HPDE6-E6E7 (cell line): Measurements from ENCODE around the gene PHF2.

ENCODE experiments used
- DNase-seq: peaks from one replicate; pipeline ENCODE4 v3.0.0; 2011; ENCODE audit warnings: missing footprints; ENCODE audit errors: extremely low spot score

PHF2 gene

DNA sequence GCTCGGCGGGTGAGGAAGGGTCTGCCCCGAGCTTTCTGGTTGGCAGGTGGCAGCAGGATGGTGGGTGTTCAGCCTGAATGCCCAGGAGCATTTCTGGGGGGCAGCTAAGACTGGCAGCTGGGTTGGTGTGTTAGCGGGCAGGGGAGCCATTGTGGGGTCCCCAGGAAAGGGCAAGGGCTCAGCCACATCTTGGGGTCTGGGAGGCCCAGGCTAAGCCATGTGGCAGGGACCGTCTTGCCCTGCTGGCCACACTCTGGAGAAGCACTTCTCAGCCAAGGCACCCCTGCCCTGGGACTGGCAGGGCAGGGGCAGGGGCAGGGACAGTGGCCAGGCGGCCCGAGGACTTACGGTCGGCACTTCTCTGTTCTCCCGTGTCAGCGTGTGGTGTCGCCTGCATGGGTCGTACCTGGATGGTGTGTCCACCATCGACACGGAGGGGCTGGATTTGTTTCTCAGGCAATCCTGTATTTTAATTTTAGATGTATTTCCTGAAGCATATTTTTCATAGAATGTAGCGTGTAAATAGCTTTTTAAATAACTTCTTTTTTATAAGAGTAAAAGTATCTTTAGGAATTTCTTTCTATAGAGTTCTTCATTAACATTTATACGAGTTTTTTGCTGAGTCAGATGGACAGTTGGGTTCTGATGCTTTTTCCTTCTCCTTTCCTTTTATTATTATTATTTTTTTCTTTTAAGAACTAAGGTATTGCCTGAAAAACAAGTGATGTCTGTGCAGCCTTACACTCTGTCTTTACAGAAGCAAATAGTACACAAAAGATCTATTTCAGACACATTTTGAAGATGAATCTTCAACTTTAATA, 102.0 kb downstream of the PHF2 start:
- no peak for DNase-seq

- DNase-seq = no peak
These were observed 103.4 kb downstream of the PHF2 start for GRCh38 chr9:93679536-93680442.

DNA sequence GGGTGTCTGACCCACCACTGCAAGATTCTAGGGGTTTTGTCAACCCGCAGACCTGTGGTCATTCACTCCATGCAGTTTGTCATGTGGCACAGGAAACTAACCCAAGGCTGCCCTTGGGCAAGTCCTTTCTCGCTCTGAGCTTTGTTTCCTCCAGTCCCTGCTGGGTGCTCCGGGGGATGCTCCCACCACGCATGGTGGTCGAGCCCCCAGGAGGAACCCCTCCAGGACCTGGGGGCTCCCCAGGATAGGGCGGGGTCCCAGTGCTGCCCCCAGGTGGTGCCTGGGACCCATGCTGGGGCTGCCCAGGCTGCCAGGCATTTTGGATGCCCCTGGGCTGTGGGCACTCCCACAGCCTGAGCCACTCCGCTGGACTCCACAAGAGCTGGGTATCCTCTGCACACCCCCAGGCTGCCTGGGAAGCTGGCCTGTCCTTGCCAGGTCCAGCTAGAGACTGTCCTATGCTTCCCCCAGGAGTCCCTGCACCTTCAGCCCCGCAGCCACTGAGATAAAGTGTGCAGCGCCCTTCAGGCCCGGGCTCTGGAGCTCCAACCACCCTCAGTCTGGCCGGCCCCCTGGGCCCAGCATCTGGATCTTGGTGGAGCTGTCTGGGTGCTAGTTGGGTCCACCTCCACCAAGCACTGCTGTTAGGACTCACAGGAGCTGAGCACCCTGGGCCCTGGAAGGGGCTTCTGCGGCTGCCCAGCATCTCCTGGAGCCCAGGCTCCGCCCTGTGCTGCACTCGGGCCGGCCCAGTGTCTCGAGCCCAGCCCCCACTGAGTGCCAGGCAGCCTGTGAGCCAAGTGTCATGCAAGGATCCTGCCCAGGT, 104.3 kb downstream of the PHF2 start:
- no peak for DNase-seq

- no peak for DNase-seq
These were observed 105.1 kb downstream of the PHF2 start for GRCh38 chr9:93681269-93682154.

GRCh38 chr9:93682155-93682968, 106.0 kb downstream of the PHF2 start:
- DNase-seq = peak; percentile 41

DNA sequence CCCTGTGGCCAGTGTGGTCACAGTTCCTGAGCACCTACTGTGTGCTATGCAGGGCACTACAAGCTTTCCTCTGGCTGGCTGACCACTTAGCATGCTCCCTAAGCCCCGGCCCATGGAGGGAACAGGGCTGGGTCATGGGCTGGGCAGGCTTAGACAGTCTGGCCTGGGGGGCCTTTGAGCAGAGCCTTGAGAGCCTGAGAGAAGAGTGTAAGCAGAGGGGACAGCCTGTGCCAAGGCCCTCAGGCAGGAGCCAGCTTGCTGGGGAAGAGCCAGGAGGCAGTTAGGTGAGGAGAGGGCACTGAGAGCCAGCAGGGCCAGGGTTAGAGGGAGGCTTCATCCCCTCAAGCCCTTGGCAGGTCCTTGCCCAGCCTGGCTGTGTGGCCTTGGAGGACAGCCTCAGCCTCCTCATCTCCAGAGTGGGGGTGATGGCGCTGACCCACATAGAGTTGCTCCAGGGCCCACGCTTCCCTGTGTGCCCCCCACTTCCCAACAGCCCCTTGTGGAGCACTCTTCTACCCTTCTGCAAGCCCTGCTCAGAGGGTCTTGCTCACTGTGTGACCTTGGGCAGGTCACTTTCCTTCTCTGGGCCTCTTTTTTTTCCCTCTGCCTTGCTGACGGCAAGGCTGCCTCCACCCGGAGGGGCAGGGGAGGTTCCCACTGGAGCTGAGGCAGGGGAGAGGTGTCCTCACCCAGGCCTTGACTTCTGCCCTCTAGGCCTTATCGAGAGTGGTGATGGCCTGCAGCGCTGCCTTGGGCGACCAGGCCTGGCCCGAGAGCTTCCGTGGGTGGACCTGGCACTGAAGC, 107.1 kb downstream of the PHF2 start:
- DNase-seq = no peak

DNA sequence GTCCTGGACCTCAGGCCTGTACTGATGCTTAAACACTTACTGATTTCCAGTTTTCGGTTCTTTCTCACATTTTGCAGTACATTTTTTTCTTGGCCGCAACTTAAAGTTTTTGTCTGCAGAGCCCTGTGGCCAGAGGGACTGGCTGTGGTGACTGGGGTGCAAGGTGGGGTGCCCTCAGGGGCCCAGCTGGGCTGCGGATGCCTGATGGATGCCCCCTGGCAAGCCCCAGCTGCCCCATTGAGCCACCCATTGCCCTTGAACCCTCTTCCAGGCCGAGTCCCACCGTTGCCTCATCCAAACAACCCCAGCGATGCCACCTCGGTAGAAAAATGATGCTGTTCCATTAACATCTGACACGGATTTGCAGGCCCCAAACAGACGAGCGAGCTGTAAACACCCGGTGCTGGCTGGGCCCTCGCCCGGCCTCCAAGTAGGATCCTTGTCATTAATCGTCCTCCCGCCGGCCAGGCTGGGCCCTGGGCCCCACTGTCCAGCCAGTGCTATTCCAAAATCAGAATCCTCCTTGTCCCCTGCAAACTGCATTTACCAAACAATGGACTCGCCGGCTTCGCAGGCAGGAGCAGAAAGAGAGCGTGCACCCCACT, 107.9 kb downstream of the PHF2 start:
- no peak for DNase-seq

- DNase-seq = no peak
These were observed 108.6 kb downstream of the PHF2 start for GRCh38 chr9:93684806-93685543.

DNA sequence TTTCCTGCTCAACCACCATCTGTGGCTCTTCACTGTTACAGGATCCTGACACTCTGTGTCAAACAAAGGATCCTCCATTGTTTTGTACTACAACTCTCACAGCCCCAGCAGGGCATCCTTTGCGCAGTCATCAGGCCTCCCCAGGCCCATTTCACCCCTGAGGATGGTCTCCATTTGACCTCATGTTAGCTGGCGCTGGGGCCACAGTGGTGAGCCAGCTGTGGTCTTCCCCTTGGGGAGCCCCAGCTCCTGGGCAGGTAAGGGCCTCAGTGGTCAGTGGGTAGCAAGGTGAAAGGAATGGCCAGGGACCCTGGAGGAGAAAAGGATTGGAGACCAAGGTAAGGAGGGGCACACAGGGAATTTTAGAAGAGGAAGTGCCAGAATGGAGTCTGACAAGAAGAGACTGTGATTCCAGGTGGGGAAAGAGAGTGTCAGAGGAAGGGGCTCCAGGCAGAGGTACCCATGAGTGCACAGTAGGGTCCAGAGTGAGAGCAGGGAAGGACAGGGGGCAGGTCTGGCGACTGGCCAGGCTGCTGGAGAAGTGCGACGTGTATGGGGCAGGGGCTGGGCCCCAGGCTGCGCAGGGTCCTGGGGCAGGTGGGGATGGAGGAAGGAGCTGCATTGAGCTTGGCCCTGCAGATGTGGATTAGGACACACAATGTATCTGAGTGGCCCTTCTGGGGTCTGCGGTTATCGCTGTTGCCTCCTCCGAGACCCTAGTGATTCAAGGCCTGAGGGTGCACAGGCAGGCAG, 109.9 kb downstream of the PHF2 start:
- no peak for DNase-seq

DNA sequence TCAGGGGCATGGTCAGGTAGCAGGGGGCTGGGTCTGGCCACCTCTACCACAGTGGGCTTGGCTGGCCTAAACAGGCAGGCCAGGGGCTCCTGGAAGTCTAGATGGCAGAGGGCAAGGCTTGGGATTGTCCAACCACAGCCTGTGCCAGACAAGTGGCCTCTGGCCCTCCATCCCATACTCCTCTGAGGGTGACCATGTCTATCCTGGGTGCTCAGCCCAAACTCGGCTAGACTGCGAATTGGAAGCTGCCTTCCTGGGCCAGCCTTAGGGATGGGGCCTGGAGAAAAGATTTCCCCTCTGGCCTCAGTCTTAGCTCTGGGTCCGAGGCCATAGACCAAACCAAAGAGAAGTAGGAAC, 110.5 kb downstream of the PHF2 start:
- DNase-seq = no peak

- no peak for DNase-seq
These were observed 114.2 kb downstream of the PHF2 start for GRCh38 chr9:93690618-93691017.

DNA sequence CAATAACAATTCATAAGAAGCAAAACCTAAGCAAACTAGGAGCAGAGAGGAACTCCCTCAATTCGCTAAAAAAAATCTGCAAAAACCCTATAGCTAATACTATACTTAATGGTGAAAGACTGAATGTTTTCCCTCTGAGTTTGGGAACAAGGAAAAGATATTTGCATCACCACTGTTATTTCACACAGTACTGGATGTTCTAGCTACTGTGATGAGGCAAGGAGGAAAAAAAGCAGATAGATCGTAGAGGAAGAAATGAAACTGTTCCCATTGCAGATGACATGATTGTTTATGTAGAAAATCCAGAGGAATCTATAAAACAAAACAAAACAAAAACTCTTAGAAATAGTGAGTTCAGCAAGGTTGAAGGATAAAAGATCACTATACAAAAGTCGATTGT, 116.7 kb downstream of the PHF2 start:
- DNase-seq = no peak

DNA sequence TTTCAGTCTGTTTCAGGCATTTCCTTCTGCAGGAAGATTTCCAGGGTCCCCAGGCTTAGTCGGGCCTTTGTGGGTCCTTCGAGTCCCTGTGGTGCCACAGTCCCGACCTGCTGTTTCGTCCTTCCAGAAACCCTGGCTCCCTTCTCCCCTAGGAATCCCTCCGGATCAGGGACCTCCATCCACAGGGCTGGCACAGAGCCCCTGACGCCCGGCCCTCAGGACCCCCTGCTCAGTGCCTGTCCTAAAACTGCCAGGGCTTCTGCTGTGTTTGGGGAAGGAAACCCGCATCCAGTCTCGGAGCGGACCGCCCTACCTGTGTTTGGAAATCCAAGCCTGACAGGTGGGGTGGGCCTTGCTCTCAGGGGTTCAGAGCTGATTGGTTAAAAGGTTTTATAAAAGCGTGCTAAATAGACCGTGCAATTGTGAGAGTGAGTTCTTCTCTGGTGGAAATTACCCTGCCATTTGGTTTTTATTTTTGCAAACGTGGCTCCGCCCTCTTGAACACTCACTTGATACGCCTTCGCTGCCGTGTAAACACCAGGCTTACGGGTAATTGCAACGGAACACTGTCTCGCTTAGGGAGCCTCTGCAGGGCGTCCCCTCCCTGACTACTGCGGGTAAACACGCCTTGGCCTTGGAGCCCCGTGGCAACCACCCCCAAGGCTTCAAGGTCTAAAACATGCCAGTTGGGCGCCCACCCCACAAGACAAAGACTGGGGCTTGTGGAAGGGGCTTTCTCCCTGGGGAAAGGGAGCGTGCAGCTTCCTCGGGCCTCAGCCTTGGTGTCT, 121.2 kb downstream of the PHF2 start:
- no peak for DNase-seq

- no peak for DNase-seq
These were observed 121.9 kb downstream of the PHF2 start for GRCh38 chr9:93698140-93698908.

DNA sequence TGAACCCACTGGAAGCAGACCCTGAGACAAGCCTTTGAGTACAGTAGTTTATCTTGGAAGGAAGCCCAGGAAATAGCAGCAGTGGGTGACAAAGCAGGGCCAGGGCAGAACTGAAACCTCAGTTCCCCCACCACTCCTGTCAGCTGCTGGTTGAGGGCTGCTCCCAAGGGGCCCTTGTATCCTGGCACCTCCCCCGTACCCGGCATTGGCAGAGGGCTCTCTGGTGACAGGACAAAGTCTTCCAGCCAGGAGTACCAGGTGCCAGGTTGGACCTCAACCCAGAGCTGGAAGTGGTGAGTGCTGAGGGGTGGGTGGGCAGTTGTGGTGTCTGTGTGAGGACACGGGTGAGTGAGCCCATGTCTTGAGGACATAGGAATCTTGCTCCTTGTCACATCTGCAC, 123.3 kb downstream of the PHF2 start:
- DNase-seq = no peak
